Measurements from ENCODE around the gene FABP1. TPM values are rescaled to one million over a fixed set of nuclear protein-coding genes. Genes with fewer than 3 reads are reported as not detected.
A peak's percentile ranks its signal among the peaks of the same experiment; 100 is the strongest.

The FABP1 gene
- total RNA-seq, 4 donors from 2014 or later = 0.88 to 1.8 TPM; not detected in 2

GRCh38 chr2:88160517-88160916 lies 32.7 kb upstream of the FABP1 start:
- intact Hi-C loops (cut with DNase I; ENCODE audit: low total_unique reads) = no loop called here
- no peaks in the 10 kb centered on the region for H3K36me3 ChIP-seq
- H3K27me3 ChIP-seq = no peaks in the 10 kb centered on the region
- H3K27ac ChIP-seq = no peak overlapping the region
- H3K9me3 ChIP-seq = no peaks in the 10 kb centered on the region
- TF ChIP-seq, protein P1, sequence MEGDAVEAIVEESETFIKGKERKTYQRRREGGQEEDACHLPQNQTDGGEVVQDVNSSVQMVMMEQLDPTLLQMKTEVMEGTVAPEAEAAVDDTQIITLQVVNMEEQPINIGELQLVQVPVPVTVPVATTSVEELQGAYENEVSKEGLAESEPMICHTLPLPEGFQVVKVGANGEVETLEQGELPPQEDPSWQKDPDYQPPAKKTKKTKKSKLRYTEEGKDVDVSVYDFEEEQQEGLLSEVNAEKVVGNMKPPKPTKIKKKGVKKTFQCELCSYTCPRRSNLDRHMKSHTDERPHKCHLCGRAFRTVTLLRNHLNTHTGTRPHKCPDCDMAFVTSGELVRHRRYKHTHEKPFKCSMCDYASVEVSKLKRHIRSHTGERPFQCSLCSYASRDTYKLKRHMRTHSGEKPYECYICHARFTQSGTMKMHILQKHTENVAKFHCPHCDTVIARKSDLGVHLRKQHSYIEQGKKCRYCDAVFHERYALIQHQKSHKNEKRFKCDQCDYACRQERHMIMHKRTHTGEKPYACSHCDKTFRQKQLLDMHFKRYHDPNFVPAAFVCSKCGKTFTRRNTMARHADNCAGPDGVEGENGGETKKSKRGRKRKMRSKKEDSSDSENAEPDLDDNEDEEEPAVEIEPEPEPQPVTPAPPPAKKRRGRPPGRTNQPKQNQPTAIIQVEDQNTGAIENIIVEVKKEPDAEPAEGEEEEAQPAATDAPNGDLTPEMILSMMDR (IDR thresholded peaks at IDR 0.05) = no peak
- no peak for TF ChIP-seq POLR2A (IDR thresholded peaks at IDR 0.05)
- no peak for DNase-seq
- no peaks in the 10 kb centered on the region for H3K4me1 ChIP-seq
- H3K4me3 ChIP-seq = no peak overlapping the region

GRCh38 chr2:88159955-88160415 lies 32.1 kb upstream of the FABP1 start:
- TF ChIP-seq, protein P1 (IDR thresholded peaks at IDR 0.05) = peak; percentile 65 to 78 (median 72)
- no peak for TF ChIP-seq POLR2A (IDR thresholded peaks at IDR 0.05)
- Histone ChIP-seq H3K9me3 (no peaks in the 10 kb centered on the region), H3K27ac (no peak overlapping the region)

GRCh38 chr2:88159481-88159880 lies 31.6 kb upstream of the FABP1 start:
- intact Hi-C loops (cut with DNase I; ENCODE audit: low total_unique reads) = no loop called here
- no peaks in the 10 kb centered on the region for H3K36me3 ChIP-seq
- TF ChIP-seq, protein P1 (IDR thresholded peaks at IDR 0.05) = no peak
- no peak for TF ChIP-seq POLR2A (IDR thresholded peaks at IDR 0.05)
- no peaks in the 10 kb centered on the region for H3K9me3 ChIP-seq
- H3K27me3 ChIP-seq = no peaks in the 10 kb centered on the region
- DNase-seq = no peak
- H3K27ac ChIP-seq = no peak overlapping the region
- no peaks in the 10 kb centered on the region for H3K4me1 ChIP-seq
- H3K4me3 ChIP-seq = no peak overlapping the region

More at GRCh38 chr2:88159955-88160415, 32.1 kb upstream of the FABP1 start:
- DNase-seq = peak in 1 of 2 donors; percentile 38
- Histone ChIP-seq H3K27me3 (no peaks in the 10 kb centered on the region), H3K36me3 (no peaks in the 10 kb centered on the region), H3K4me3 (no peak overlapping the region), H3K4me1 (no peaks in the 10 kb centered on the region)
- intact Hi-C loops (cut with DNase I; ENCODE audit: low total_unique reads) = no loop called here

DNA sequence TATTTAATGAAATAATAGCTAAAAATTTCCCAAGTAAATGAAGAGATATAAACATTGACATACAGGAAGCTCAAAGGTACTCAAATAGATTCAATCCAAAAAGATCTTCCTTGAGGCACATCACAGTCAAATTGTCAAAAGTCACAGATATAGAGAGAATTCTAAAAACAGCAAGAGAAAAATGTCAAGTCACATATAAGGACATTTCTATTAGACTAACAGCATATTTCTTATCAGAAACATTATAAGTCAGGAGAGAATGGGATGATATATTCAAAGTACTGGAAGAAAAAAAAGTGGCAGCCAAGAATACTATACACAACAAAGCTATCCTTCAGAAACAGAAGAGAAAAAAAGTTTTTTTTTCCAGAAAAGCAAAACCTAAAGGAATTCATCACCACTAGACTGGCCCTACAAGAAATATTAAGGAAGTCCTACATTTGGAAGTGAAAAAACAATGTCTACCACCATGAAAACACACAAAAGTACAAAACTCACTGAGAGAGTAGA lies 21.1 kb upstream of the FABP1 start:
- intact Hi-C loops (cut with DNase I; ENCODE audit: low total_unique reads) = no loop called here
- Histone ChIP-seq H3K27ac (no peak overlapping the region), H3K4me1 (no peaks in the 10 kb centered on the region), H3K4me3 (no peak overlapping the region), H3K27me3 (no peaks in the 10 kb centered on the region), H3K36me3 (no peaks in the 10 kb centered on the region), H3K9me3 (peaks cover 0 to 3% of the 10 kb centered on the region in 2 donors)
- TF ChIP-seq, protein P1 (IDR thresholded peaks at IDR 0.05) = no peak
- TF ChIP-seq POLR2A (IDR thresholded peaks at IDR 0.05) = no peak
- DNase-seq = no peak

DNA sequence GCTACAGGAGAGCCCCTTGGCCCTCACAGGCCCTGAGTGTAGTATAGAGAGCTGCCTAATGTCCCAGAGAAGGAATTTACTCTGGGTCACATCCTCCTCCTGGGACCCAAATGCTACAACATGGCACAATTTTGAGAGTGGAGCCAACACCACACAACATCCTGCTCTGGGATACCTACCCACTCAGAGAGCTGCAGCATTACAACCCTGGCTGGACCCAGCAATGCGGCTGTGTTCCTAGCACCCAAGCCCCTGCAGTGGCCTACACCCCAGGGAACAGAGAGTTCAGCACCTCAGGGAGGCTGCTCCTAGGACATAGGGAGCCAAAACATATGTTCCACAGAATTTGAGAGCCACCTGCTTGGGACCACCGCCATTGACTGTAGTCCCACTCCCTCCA lies 19.3 kb upstream of the FABP1 start:
- Histone ChIP-seq H3K27ac (no peak overlapping the region), H3K4me3 (no peak overlapping the region), H3K36me3 (no peaks in the 10 kb centered on the region), H3K4me1 (no peaks in the 10 kb centered on the region), H3K27me3 (no peaks in the 10 kb centered on the region), H3K9me3 (peaks cover 0 to 3% of the 10 kb centered on the region in 2 donors)
- no peak for DNase-seq
- intact Hi-C loops (cut with DNase I; ENCODE audit: low total_unique reads) = no loop called here
- TF ChIP-seq POLR2A (IDR thresholded peaks at IDR 0.05) = no peak
- TF ChIP-seq, protein P1 (IDR thresholded peaks at IDR 0.05) = no peak

All from uterus (tissue), 4 donors.